GOT3 (cell line): Measurements from ENCODE around the gene FLRT1.

ENCODE experiments used
- DNase-seq: peaks from one replicate; lab custom pipeline; 2025; ENCODE audit warnings: mixed read lengths; lab: John Stamatoyannopoulos, UW

FLRT1 gene

GRCh38 chr11:64007160-64007628, 28.5 kb upstream of the FLRT1 start:
- no peak for DNase-seq

- peak; percentile 11 for DNase-seq
Measured at GRCh38 chr11:64007629-64008282, 28.0 kb upstream of the FLRT1 start.

GRCh38 chr11:64008283-64008913, 27.3 kb upstream of the FLRT1 start:
- no peak for DNase-seq

GRCh38 chr11:64008914-64009633, 26.7 kb upstream of the FLRT1 start:
- DNase-seq, result no peak

- no peak for DNase-seq
Measured at GRCh38 chr11:64009710-64010109, 26.0 kb upstream of the FLRT1 start.

GRCh38 chr11:64010783-64011182, 24.9 kb upstream of the FLRT1 start:
- no peak for DNase-seq

- no peak for DNase-seq
Measured at GRCh38 chr11:64011371-64011770, 24.4 kb upstream of the FLRT1 start.

GRCh38 chr11:64013141-64013896, 22.4 kb upstream of the FLRT1 start:
- no peak for DNase-seq

GRCh38 chr11:64014356-64014755, 21.4 kb upstream of the FLRT1 start:
- DNase-seq, result no peak

- DNase-seq, result no peak
Measured at GRCh38 chr11:64015510-64015909, 20.2 kb upstream of the FLRT1 start.

GRCh38 chr11:64015935-64016845, 19.5 kb upstream of the FLRT1 start:
- no peak for DNase-seq

- no peak for DNase-seq
Measured at GRCh38 chr11:64017945-64018224, 17.8 kb upstream of the FLRT1 start.

GRCh38 chr11:64018310-64018709, 17.4 kb upstream of the FLRT1 start:
- DNase-seq, result no peak

- no peak for DNase-seq
Measured at GRCh38 chr11:64019106-64020037, 16.4 kb upstream of the FLRT1 start.

- DNase-seq, result no peak
Measured at GRCh38 chr11:64020976-64021756, 14.6 kb upstream of the FLRT1 start.

GRCh38 chr11:64021757-64022093, 14.0 kb upstream of the FLRT1 start:
- DNase-seq, result no peak

- DNase-seq, result no peak
Measured at GRCh38 chr11:64022125-64022784, 13.5 kb upstream of the FLRT1 start.

GRCh38 chr11:64023712-64024710, 11.7 kb upstream of the FLRT1 start:
- DNase-seq, result no peak
